HEK293T (cell line): Measurements from ENCODE around the gene PTTG1IP.

ENCODE experiments used
- BHLHE40 ChIP-seq: fragments of 450-650 bp; IDR thresholded peaks from 2 replicates; pipeline ENCODE4 v1.6.1; 2016; ENCODE audit warnings: mild to moderate bottlenecking, moderate library complexity, borderline replicate concordance
- CTBP1 ChIP-seq: fragments of 450-650 bp; IDR thresholded peaks from 2 replicates; pipeline ENCODE4 v1.6.1; 2016; ENCODE audit warnings: borderline replicate concordance
- ELF4 ChIP-seq: fragments of 450-650 bp; IDR thresholded peaks from 2 replicates; pipeline ENCODE4 v1.6.1; 2017; ENCODE audit warnings: antibody characterized with exemption
- FOXA1 ChIP-seq: fragments of 450-650 bp; IDR thresholded peaks from 2 replicates; pipeline ENCODE4 v1.6.1; 2016; ENCODE audit warnings: mild to moderate bottlenecking
- FOXK2 ChIP-seq: fragments of 450-650 bp; IDR thresholded peaks from 2 replicates; pipeline ENCODE4 v1.6.1; 2016; ENCODE audit warnings: mild to moderate bottlenecking
- LEF1 ChIP-seq: fragments of 450-650 bp; IDR thresholded peaks from 2 replicates; pipeline ENCODE4 v1.6.1; 2017; ENCODE audit warnings: mild to moderate bottlenecking, borderline replicate concordance
- NFRKB ChIP-seq: fragments of 450-650 bp; IDR thresholded peaks from 2 replicates; pipeline ENCODE4 v1.6.1; 2016; ENCODE audit warnings: mild to moderate bottlenecking, moderate library complexity
- SP1 ChIP-seq: fragments of 450-650 bp; IDR thresholded peaks from 2 replicates; pipeline ENCODE4 v1.6.1; 2017
- SUZ12 ChIP-seq: fragments of 450-650 bp; IDR thresholded peaks from 2 replicates; pipeline ENCODE4 v1.6.1; 2016; ENCODE audit warnings: mild to moderate bottlenecking
- TARDBP ChIP-seq: fragments of 450-650 bp; IDR thresholded peaks from 2 replicates; pipeline ENCODE4 v1.6.1; 2016
- ZNF384 ChIP-seq: fragments of 450-650 bp; IDR thresholded peaks from 2 replicates; pipeline ENCODE4 v1.6.1; 2016

DNA sequence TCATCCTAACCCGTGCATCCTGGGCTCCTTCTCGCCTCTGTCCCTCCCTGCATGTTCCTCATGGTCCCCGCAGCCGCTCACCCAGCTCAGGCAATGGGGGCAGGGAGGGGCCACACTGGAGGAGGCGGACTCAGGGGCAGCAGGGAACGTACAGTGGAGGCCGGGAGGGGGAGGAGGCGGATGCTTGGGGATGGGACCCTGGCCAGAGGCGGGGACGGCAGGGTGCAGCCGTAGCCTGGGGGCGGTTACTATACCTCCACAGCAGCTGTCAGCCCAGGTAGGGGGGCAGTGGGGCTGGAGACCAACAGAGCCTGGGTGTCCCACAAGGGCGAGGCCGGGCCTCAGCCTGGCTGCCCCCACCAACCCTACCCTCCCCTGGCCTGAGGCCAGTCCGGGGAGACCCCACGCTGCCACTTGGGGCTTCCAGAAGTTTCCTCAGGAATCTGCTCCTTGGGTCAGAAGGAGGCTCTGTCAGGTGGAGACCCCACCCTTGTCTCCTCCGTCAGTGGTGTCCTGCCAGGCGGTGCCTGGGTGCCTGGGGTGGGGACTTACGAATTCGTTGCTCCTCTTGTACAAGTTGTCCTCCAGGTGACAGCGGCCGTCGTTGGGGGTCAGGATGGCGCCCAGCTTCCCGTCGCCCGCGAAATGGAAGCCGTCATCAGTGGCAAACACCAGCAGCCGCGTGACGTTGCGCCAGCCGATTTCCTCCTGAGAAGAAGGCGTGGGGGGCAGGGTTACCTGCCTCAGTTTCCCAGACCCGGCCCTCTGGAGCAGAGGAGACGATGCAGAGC is 26.5 kb upstream of the PTTG1IP start:
- TF ChIP-seq LEF1 (no peak), FOXK2 (no peak), NFRKB (no peak), FOXA1 (no peak), SP1 (no peak), ELF4 (no peak), ZNF384 (no peak), BHLHE40 (no peak), CTBP1 (no peak), SUZ12 (no peak), TARDBP (no peak)
